CD4-positive, alpha-beta T cell treated with Interleukin-6 at 100 ng/mL for 8 hours (primary cell): ENCODE data around the gene NATD1.
A peak's percentile ranks its signal among the peaks of the same experiment; 100 is the strongest.

Experiments used
- DNase-seq: peaks from one replicate; pipeline ENCODE4 v3.0.0-alpha.2; 2020; ENCODE audit warnings: mixed read lengths, low spot score

NATD1 gene

GRCh38 chr17:21252796-21253645, at the start of gene NATD1:
Gene NATD1 (minus strand): TSS chr17:21253410. CDS start chr17:21253264, 146 bp downstream.
- DNase-seq = peak; percentile 85

- DNase-seq = no peak
These were observed 48.7 kb upstream of the NATD1 start for GRCh38 chr17:21301593-21302550.

- no peak for DNase-seq
These were observed 47.7 kb upstream of the NATD1 start for GRCh38 chr17:21300601-21301571.

- no peak for DNase-seq
These were observed 46.9 kb upstream of the NATD1 start for GRCh38 chr17:21299981-21300600.

GRCh38 chr17:21298983-21299519, 45.8 kb upstream of the NATD1 start:
- DNase-seq = no peak

- DNase-seq = no peak
These were observed 45.1 kb upstream of the NATD1 start for GRCh38 chr17:21298056-21298982.

- no peak for DNase-seq
These were observed 44.4 kb upstream of the NATD1 start for GRCh38 chr17:21297597-21297996.

- DNase-seq = no peak
These were observed 43.9 kb upstream of the NATD1 start for GRCh38 chr17:21297026-21297520.

- DNase-seq = no peak
These were observed 43.2 kb upstream of the NATD1 start for GRCh38 chr17:21296097-21297025.

GRCh38 chr17:21295036-21295952, 42.1 kb upstream of the NATD1 start:
- DNase-seq = no peak

GRCh38 chr17:21294321-21295035, 41.3 kb upstream of the NATD1 start:
- DNase-seq = no peak

- no peak for DNase-seq
These were observed 40.6 kb upstream of the NATD1 start for GRCh38 chr17:21293831-21294210.

- DNase-seq = no peak
These were observed 39.9 kb upstream of the NATD1 start for GRCh38 chr17:21292867-21293830.

- no peak for DNase-seq
These were observed 38.7 kb upstream of the NATD1 start for GRCh38 chr17:21291862-21292261.

GRCh38 chr17:21291357-21291756, 38.1 kb upstream of the NATD1 start:
- DNase-seq = no peak
